Measurements from ENCODE around the gene PTPRM. TPM values are rescaled to one million over a fixed set of nuclear protein-coding genes. Genes with fewer than 3 reads are reported as not detected.

Gene PTPRM
- total RNA-seq, result 71.8 and 72.0 TPM in 2 replicates

GRCh38 chr18:7566567-7567473 lies at the start of gene PTPRM:
Gene PTPRM, plus strand, starts transcription at chr18:7567316. Its CDS starts 503 bp downstream, at chr18:7567819.

Measured in smooth muscle cell of bladder (primary cell).